Loucy (cell line): ENCODE data around the gene SUSD3.

Experiments
- EZH2phosphoT487 ChIP-seq: fragments of 200-600 bp; IDR thresholded peaks from 2 replicates; pipeline ENCODE4 v1.6.1; 2018; ENCODE audit warnings: antibody characterized with exemption, mild to moderate bottlenecking, moderate library complexity, borderline replicate concordance
- TF ChIP-seq, protein P1 (sequence below): fragments of 200-600 bp; sonication (generic); conservative IDR thresholded peaks from 2 replicates; pipeline ENCODE4 v1.5.1; 2014; ENCODE audit warnings: mild to moderate bottlenecking, antibody characterized with exemption, low read length

DNA sequence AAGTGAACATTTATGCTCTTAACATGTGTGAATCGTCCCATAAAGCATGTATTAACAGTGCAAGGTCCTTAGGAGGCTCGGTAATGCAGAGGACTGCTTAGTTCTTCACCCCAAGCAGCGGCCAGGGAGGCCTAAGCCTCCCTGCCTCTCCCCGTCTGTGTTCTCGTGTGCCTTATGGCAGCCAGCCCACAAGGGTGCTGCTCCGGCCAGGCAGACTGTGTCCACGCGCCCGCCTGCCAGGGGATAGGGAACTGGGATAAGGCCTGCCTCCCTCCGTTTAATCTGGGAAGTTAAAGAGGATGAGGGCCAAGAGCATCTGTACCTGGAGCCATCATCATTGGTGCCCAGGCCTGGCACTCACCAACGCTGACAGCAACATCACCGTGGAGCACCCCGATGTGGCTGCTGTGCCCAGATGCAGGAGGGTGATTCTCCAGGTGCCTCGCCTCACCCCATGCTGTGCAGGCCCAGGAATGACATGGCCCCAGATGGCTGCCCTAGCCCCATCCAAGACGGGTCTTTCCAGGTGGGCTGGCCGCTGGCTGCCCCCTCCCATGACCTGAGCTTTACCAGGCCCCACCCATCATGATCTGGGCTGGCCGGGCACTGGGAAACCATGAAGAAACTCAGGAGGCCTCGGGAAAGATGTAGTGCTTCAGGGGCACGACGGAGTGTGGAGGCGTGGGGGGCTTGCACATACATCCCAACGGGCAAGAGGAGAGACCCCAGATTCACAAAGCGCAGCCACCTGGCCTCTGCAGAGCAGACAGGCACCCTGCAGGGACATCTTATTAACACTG is 35.6 kb upstream of the SUSD3 start:
- TF ChIP-seq, protein P1, sequence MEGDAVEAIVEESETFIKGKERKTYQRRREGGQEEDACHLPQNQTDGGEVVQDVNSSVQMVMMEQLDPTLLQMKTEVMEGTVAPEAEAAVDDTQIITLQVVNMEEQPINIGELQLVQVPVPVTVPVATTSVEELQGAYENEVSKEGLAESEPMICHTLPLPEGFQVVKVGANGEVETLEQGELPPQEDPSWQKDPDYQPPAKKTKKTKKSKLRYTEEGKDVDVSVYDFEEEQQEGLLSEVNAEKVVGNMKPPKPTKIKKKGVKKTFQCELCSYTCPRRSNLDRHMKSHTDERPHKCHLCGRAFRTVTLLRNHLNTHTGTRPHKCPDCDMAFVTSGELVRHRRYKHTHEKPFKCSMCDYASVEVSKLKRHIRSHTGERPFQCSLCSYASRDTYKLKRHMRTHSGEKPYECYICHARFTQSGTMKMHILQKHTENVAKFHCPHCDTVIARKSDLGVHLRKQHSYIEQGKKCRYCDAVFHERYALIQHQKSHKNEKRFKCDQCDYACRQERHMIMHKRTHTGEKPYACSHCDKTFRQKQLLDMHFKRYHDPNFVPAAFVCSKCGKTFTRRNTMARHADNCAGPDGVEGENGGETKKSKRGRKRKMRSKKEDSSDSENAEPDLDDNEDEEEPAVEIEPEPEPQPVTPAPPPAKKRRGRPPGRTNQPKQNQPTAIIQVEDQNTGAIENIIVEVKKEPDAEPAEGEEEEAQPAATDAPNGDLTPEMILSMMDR, result no peak
- TF ChIP-seq EZH2phosphoT487, result no peak
